ENCODE results near the gene EFNA4. TPM values are rescaled to one million over a fixed set of nuclear protein-coding genes. Genes with fewer than 3 reads are reported as not detected.

The EFNA4 gene
- total RNA-seq, 2 experiments from 2014 or later, result 7.9 to 8.1 TPM

Other genes starting within 250 kb of the EFNA4 start
- under 1 TPM in 1 of 2 experiments, not detected in 1; 0.06 TPM for gene KCNN3, start 193.5 kb upstream of the EFNA4 start, total RNA-seq
- gene PMVK, start 127.0 kb upstream of the EFNA4 start, total RNA-seq, result 10 to 100 TPM; 25.6 to 26.4 TPM
- gene PBXIP1, start 107.6 kb upstream of the EFNA4 start, total RNA-seq, result 100 to 1,000 TPM; 149 to 155 TPM
- 10 to 100 TPM; 55.3 TPM for gene PYGO2, start 102.0 kb upstream of the EFNA4 start, total RNA-seq
- 10 to 100 TPM; 67.4 to 72.3 TPM for gene SHC1, start 93.0 kb upstream of the EFNA4 start, total RNA-seq
- 100 to 1,000 TPM; 112 to 114 TPM for gene CKS1B, start 89.1 kb upstream of the EFNA4 start, total RNA-seq
- 10 to 100 TPM; 46.2 to 48.9 TPM for gene FLAD1, start 80.4 kb upstream of the EFNA4 start, total RNA-seq
- 1 to 10 TPM; 1.1 to 1.9 TPM for gene LENEP, start 70.2 kb upstream of the EFNA4 start, total RNA-seq
- gene ZBTB7B, start 60.9 kb upstream of the EFNA4 start, total RNA-seq, result 10 to 100 TPM; 41.4 to 48.4 TPM
- gene DCST2, start 30.0 kb upstream of the EFNA4 start, total RNA-seq, result 1 to 10 TPM in 1 of 2 experiments, under 1 TPM in 1; 0.91 to 1.4 TPM
- not detected for gene DCST1, start 29.9 kb upstream of the EFNA4 start, total RNA-seq
- 10 to 100 TPM; 37.0 to 37.3 TPM for gene ADAM15, start 12.4 kb upstream of the EFNA4 start, total RNA-seq
- gene EFNA3, start 15.1 kb downstream of the EFNA4 start, total RNA-seq, result 1 to 10 TPM; 3.6 to 4.2 TPM
- under 1 TPM; 0.25 to 0.48 TPM for gene EFNA1, start 64.1 kb downstream of the EFNA4 start, total RNA-seq
- gene SLC50A1, start 72.1 kb downstream of the EFNA4 start, total RNA-seq, result 10 to 100 TPM; 40.7 to 45.0 TPM
- gene DPM3, start 76.8 kb downstream of the EFNA4 start, total RNA-seq, result 10 to 100 TPM; 60.0 to 71.1 TPM
- gene KRTCAP2, start 109.6 kb downstream of the EFNA4 start, total RNA-seq, result 100 to 1,000 TPM; 146 to 170 TPM
- gene TRIM46, start 110.1 kb downstream of the EFNA4 start, total RNA-seq, result 10 to 100 TPM; 12.4 to 13.4 TPM
- gene THBS3, start 144.2 kb downstream of the EFNA4 start, total RNA-seq, result 10 to 100 TPM; 25.1 to 26.3 TPM
- gene MTX1, start 145.0 kb downstream of the EFNA4 start, total RNA-seq, result 10 to 100 TPM; 31.5 to 31.7 TPM
- 10 to 100 TPM; 26.0 to 29.4 TPM for gene ENTREP3, start 191.7 kb downstream of the EFNA4 start, total RNA-seq
- gene SCAMP3, start 198.6 kb downstream of the EFNA4 start, total RNA-seq, result 10 to 100 TPM; 81.7 to 84.2 TPM
- 100 to 1,000 TPM; 110 to 112 TPM for gene CLK2, start 209.8 kb downstream of the EFNA4 start, total RNA-seq
- gene HCN3, start 213.7 kb downstream of the EFNA4 start, total RNA-seq, result 1 to 10 TPM; 5.0 to 6.7 TPM
- not detected for gene PKLR, start 237.7 kb downstream of the EFNA4 start, total RNA-seq
- gene FDPS, start 245.1 kb downstream of the EFNA4 start, total RNA-seq, result 100 to 1,000 TPM; 238 to 242 TPM